Measurements from ENCODE around the gene TBC1D4.

GRCh38 chr13:75482820-75483079 is 781 bp upstream of the TBC1D4 start:
- TF ChIP-seq CTCF (IDR thresholded peaks at IDR 0.05): no peak
- TF ChIP-seq POLR2A (IDR thresholded peaks at IDR 0.05): no peak

Measured in esophagus squamous epithelium (tissue), 4 donors.